RPMI8226 (cell line): ENCODE data around the gene TMEM247.
"Not testable (repeated sequence)": the region's sequence is repeated elsewhere in the genome, so short reads cannot be mapped to it uniquely, and the experiment has no call there.

Experiments
- DNase-seq: peaks from one replicate; pipeline ENCODE4 v3.0.0-alpha.2; 2015

Gene TMEM247

DNA sequence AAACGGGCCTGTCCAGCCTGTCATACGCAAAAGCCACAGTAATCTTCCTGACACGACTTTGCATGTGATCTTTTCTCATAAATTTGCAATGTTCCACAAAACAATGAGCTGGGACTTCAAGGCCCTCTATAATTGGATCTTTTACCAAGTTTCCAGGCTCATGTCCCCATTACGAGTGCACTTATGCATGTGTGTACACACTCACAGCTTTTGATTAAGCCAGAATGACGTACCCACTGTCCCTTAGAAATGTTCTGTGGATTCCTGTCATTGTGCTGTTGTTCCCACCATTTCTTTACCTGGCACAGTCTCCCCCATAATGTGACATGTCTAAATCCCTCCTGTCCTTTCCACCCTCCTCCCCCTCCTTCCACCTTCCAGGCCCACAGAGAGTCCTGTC lies 19.7 kb upstream of the TMEM247 start:
- no peak for DNase-seq

DNA sequence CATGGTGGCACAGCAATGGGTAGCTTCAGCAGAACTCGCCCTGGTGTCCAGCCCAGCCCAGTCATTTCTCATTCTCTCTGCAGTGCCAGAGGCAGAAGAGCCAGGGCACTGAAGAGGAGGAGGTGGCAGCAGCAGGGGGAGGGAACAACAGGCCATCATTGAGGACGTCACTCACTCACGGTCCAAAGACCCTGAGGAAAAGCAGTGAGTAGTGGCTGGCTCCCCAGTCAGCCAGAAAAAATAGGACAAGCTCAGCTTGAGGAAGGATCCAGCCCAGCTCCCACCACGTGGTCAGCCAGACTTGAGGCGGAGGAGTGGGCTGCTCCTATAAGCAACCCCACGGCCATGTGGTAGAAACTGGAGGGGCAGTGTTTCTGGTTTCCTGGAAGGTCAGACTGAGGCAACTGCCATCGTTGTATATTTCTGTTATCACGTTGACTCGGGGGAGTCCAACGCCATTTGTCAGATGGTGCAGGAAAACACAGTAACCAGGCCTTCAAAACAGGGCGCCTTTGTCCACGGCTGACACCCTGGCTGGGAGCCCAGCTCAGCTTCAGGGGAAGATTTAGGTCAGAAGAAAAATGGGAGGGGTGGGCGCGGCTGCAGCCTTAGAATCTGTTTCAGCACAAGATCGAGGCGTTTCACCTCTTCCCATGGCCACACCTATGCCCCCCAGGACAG lies 19.0 kb upstream of the TMEM247 start:
- DNase-seq = peak; percentile 17

DNA sequence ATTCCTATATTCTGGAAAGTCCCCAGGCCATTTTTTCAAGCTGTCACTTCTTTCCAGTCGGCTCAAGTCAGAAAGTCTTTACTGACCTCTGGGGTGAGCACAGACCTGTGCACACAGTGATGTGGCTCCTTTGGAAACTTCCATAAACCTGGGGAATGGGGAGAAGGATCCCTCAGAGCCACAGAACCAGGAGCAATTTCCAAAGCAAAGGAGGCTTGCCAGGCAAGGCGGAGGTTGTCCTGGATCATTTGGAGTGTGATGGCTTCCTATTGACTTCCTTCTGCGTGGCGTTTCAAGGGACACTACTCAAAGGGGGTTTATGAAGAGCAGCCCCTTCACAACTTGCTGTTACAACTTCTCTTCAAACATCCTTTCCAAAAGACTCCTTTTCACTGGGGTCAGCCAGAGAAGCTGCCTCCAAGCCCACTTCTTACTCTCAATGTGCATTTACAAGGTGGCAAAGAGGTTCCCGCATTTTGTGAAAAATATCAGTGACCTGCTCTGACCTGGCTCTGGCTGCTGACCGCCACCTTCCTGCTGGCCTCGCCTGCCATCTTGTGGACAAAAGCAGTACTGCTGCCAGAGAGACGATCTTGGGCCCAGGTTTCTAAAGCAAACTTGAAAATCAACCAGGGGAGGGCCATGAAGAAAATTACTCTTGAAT lies 18.2 kb upstream of the TMEM247 start:
- DNase-seq = peak; percentile 81

DNA sequence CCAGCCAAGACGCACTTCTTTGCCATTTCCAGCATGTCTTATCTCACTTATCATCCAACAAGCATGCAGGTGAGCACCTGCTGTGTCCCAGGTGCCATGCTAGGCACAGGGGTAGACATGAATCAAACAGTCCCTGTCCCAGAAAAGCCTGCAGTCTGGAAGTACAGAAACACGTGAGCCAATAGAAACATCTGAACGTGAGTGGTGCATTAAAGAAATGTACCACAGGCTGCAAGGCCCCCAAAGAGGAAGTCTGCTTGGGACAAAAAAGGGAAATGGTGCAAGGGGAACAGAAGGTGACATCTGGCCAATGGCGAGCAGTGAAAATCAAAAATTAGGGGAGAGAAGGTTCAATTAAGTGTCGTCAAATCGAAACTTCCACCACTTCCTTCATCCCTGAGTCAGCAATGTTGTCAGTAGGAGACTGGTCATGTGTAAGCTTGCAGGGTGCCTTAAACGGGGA lies 17.6 kb upstream of the TMEM247 start:
- DNase-seq = peak; percentile 81

DNA sequence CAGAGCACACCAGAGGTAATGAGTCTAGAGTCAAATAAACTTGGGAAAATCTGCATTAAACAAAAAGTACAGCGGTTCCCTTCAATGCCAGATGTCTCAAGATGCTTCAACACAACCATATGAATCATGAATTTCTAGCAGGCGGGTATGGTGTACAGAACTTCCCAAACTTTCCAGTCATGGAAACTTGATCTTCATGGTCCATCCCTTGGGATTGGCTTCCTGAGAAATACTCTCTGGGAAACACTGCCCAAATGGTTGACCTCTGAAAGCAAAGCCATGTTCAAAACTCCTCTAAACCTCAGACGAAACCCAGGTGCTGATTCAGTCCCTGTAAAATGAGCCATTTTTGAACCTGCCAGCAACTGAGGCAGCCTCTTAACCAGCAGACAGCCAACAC lies 16.4 kb upstream of the TMEM247 start:
- DNase-seq = no peak

DNA sequence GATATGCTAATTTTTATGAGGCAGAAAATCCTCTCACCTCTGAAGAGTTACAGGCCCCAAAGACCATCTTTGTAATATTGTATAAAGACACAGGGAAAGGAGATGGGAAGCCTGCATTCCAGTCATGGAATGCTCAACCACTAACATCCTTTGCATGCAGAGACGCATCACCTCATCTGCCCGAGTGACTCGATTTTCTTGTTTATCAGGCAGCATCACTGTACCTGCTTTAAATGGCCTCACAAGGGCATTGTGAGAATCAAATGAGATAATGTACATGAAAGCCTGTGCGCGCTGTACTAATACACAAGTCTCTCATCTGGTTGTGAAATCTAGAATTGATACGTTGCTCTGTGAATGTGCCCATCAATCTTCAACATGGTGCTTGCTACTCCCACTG lies 10.2 kb upstream of the TMEM247 start:
- no peak for DNase-seq

DNA sequence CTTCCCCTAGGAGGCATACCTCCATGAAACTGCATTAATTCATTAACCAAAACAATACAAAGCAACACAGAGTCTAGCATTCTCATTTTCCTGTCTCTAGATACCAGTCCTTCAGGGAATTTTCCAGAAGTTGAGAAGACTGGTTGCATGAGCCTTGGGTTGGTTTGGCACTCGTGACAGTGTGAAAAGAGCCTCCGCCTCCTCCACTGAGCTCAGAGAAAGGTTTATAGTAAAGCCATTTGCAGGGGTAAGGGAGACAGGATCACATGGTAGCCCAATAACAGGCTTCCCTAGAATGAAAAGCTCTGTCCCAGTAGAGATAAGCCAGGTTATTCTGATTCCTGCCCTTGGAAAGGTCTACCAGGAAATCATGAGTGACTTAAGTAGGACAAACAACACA lies 9.7 kb upstream of the TMEM247 start:
- no peak for DNase-seq

DNA sequence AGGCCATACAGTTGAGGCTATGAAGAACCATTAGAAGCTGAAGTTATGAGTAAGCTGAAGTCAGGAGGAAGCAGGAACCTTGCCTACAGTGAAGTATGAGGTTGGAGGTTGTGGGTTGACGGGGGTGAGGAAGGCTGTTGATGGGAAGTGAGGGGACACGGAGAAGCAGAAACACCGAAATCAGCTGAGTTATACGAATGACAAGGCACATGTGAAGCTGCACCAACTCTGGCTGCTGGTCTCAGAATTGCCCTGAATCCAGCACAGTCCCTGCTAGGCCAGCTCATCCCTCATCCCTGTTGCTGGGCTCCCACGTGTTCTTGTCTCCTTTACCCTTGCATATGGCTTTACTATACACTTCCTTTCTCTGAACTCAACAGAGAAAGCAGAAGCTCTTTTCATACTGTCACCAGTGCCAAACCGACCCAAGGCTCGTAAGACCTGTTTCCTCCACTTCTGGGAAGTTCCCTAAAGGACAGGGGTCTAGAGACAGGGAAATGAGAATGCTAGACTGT lies 9.2 kb upstream of the TMEM247 start:
- no peak for DNase-seq

DNA sequence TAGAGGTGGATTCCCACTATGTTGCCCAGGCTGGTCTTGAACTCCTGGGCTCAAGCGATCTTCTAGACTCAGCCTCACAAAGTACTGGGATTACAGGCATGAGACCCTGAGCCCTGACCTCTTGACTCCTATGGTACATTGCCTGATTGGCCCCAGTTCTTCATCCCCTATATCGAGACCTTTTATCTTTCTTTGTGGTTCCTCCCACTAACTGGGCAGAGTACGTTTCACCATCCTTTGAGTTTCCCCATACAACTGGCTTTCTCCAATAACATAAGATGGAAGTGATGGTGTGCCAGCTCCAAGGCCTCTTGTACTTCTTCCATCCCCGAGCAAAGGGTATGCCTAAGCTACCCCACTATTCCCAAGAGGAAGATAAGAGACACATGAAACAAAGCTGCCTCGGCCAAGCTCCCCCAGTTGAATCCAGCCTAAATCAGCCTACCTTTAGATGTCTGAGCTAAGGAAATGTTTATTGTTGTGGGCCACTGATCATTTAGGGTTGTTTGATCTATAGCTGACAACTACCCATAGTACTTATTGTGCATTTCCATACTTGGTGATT lies 8.3 kb upstream of the TMEM247 start:
- DNase-seq = no peak

DNA sequence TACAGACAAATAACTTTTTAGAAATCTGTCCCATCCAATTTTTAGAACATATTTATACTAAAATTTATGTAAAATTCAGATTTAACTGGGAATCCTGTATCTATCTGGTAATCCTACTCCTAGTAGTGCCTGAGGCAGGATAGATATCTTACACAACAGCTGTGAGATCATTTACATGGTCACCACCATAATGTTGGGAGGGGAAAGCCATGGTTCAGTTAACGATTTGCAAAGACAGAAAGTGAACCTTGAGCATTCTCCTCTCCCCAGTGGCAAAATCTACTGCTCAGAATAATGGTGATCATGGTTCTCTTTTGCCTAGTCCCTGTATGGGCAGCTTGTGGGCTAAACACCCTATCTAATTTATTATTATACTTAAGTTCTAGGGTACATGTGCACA lies 7.7 kb upstream of the TMEM247 start:
- DNase-seq = no peak

DNA sequence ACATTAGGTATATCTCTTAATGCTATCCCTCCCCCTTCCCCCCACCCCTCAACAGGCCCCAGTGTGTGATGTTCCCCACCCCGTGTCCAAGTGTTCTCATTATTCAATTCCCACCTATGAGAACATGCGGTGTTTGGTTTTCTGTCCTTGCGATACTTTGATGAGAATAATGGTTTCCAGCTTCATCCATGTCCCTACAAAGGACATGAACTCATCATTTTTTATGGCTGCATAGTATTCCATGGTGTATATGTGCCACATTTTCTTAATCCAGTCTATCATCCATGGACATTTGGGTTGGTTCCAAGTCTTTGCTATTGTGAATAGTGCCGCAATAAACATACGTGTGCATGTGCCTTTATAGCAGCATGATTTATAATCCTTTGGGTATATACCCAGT lies 7.2 kb upstream of the TMEM247 start:
- not testable (repeated sequence) for DNase-seq

DNA sequence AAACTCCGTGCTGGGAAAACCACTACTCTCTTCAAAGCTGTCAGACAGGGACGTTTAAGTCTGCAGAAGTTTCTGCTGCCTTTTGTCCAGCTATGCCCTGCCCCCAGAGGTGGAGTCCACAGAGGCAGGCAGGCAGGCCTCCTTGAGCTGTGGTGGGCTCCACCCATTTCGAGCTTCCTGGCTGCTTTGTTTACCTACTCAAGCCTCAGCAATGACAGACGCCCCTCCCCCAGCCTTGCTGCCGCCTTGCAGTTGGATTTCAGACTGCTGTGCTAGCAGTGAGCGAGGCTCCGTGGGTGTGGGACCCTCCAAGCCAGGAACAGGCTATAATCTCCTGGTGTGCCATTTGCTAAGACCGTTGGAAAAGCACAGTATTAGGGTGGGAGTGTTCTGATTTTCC lies 1.9 kb upstream of the TMEM247 start:
- DNase-seq = peak; percentile 47

DNA sequence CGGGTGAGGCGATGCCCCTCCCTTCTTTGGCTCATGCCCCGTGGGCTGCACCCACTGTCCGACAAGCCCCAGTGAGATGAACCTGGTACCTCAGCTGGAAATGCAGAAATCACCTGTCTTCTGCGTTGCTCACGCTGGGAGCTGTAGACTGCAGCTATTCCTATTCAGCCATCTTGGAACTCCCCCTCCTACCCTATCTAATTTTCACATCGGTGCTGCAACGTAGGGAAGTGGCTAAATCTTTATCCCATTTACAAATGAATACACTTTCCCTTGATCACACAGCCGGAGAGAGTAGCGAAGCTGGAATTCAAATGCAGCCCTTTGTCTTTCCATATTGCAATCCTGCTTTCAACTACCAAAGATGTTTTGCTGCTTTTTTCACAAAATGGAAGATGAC lies 1.4 kb upstream of the TMEM247 start:
- no peak for DNase-seq

DNA sequence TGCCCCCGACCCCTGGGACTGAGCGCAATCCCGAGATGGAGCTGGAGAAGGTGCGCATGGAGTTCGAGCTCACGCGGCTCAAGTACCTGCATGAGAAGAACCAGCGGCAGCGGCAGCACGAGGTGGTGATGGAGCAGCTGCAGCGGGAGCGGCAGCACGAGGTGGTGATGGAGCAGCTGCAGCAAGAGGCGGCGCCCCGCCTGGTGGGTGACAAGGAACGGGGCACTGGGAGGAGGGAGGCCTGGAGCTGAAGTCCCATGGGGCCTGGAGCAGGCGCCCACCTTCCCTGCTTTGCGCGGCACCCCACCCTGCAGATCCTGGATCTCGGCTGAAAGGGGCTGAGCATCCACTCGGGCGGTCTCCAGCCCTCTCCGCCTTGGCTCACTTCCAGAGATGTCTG lies 1.2 kb downstream of the TMEM247 start:
- DNase-seq = no peak

DNA sequence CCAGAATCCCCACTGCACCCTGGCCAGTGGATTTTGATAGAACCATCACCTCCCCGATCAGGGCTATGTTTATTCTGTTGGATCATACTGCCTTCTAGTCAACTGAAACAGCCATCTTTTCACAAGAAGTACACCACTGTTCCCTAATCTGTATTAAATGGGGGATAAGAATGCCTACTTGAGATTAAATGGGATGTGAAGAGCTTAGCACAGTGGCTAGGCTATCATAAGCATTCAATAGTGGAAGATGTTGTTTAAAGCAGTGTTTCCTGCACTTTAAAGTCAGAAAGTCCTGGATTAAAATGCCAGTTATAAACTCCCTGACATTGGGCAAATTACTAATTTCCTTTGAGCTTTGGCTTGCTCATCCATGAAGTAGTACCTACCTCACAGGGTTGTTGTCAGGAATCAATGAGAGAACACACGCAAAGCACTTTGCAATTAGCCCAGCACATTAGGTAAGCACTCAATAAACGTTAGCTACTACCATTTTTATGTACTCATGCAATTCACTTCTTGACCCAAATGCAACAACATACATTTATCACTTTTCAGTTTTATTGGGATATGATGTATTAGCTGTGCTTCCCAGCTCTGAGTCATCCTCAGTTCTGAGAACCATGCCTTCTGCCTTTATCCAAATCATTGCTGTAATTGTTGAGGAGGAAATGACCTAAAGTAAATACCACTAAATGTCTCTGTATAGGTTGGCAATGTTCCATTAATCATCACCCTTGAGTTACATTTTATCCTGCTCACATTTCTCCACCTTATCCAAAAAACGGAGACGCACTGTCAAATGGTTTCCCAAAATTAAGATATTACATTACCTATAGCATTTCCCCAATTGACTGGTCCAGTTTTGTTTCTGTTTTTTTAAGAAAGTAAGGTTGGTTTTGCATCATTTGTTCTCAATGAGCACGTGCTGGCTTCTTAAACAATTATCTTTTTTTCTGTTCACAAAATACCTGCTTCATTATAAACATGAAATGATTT lies 2.1 kb downstream of the TMEM247 start:
- DNase-seq = no peak

DNA sequence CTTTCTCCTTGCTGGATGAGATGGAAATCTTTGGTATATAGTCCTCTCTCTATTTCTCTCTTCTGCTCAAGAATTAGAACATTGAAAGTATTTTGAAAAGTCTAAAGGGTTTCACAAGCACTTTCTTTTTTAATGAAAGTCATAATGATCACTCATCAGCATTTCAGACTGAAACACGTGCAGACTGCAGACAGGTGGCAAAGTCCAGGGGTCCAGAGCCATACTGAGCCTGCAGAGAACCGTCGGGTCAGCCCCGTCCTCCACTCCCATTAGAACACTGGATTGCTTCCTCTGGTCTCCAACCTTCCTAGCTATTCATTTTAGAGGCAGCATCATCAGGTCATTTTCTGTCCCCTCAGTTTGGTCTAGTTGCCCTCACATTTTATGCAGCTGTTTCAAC lies 3.1 kb downstream of the TMEM247 start:
- no peak for DNase-seq

DNA sequence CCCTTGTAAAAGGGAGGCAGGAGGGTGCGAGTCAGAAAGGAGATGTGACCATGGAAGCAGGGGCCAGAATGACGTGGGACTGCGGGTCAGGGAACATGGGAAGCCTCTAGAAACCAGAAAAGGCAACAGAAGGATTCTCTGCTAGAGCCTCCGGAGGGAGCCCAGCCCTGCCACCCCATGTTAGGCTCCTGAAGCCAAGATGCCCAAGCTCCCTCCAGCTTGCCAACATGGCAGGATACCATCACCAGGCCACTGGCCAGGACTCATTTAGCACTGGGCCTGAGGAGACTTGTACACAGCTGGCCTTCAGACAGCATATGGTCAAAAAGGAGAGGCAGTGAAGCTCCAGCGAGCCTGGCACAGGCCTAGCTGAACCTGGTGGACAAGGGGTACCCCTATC lies 5.6 kb downstream of the TMEM247 start:
- no peak for DNase-seq

DNA sequence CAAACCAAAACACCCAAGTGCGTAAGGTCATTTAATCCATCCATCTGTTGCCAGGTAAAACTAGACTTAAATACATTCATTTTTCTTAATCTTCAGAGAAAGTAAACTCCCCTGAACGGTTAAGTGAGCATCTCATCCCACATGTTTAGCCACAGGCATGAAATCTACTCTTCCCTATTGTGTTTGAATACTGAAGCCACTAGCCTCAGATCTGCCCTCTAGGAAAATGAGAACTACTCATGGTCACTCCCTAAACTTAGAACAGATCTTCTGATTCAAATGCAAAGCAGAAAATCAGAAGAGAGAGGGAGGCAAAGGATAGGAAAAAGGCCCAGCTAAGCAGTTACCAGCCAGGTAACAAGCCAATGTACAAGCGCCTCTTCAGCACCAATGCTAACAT lies 7.1 kb downstream of the TMEM247 start:
- no peak for DNase-seq

DNA sequence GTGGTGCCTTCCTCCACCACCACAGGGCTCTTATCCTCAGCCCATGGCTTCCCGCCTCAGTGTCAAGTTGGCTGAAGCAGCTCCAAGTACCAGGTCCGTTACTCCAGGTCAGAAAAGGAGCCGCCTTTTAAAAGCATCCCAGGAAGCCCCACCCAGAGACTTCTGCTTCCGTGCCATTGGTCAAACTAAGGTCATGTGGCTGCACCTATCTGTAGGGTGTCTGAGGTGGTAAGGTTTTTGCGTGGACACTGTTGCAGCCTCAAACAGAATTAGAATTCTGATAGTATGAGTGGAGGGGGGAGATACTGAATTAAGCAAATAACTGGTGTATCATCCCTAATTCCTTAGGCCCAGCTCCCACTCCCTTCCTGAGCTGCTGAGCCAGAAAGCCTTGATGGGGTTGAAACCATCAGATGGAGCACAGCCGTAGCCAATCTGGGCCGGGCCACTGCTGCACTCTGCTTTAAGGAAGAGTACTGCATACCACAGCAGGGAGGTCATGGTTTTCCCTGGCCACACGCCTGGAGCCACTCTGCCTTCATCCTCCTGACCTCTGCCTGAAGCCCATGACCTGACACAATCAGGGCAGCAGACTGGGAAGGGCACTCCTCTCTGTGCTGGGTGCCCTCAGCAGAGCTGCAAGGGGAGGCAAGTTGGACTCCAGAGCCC lies 8.4 kb downstream of the TMEM247 start:
- DNase-seq = no peak

DNA sequence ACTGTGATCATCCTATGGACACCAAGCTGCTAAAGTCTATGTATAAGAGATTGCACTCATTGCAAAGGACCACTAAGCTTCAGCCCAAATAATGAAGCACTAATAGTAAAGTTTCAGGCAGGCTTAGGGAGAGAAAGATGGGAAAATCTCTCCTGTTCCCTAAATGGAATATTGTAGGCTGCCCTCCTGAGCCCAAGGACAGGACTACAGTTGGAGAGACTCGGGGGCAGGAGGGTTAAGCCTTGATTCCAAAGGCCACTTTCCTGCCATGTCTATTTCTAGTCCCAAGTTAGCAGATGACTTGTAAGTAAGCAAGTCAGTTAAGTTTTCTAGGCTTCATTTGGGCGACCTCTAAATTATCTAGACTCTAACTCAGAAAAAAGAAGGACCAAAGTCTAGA lies 9.0 kb downstream of the TMEM247 start:
- no peak for DNase-seq

DNA sequence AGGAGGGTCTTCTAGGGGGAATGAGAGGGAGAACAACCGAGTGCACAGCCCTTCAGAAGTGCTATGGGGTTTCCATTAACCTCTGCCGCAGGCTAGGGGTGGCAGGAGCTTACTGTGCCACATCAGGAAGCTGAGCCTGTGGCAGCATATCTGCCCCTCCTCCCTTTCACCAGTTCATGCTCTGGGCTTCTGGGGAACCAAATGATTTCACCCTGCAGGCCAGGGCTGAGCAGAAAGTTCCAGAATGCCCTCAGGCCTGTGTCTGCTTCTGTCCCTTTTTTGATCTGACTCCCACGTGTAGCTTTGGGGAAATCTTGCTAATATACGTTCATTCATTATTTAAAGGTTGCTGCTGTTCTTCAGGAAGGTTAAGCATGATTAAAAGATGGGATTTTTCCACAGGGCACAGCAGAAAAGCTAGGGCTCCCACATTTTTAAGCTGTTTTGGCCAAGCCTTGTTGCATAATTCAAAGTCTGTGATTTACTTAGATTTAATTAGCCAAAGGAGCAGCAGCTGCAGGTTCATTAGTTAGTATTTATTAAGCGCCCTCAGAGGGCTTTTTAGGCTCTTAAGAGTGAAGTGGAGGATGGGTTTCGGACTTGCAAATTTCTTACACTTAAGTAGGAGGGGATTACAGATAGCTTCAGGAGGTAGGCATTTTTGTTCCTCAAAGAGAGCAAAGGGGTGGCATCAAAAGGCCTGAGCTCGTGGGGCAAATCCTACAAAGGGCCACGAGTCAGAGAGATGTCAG lies 10.2 kb downstream of the TMEM247 start:
- peak; percentile 11 for DNase-seq
